A549 (cell line): ENCODE data around the gene ZBTB16. TPM values are rescaled to one million over a fixed set of nuclear protein-coding genes. Genes with fewer than 3 reads are reported as not detected.

ENCODE experiments used
- ATAC-seq, 2 experiments: fragments of 200-7000 bp in 1 of 2; fragments of >200 bp in 1 of 2; cut with Nextera tagmentation in 1 of 2; cut with Tn5 transposase in 1 of 2; 3 replicates each; pipeline versions ENCODE4 v1.8.0 to v1.9.1; 2018 to 2020; ENCODE audit warnings: mild to moderate bottlenecking in 1 of 2, moderate library complexity in 1 of 2
- CTCF ChIA-PET: fragments of 300-600 bp; sonication (Branson Sonifier 250); formaldehyde crosslinking; extraction: SDS; loops from one replicate; lab custom pipeline; 2021; ENCODE audit warnings: antibody characterized with exemption, inconsistent platforms; lab: Yijun Ruan, JAX
- POLR2A ChIA-PET: fragments of 350-600 bp; formaldehyde crosslinking; extraction: SDS; loops from one replicate; lab custom pipeline; 2021; ENCODE audit warnings: antibody characterized with exemption, inconsistent platforms; lab: Yijun Ruan, JAX
- DNase-seq, 2 experiments: peaks; one replicate each; pipeline versions ENCODE4 v3.0.0 to v3.0.0-alpha.2; 2011 to 2016; ENCODE audit warnings: low read depth in 1 of 2, low spot score in 1 of 2
- FAIRE-seq: peaks from 2 replicates; lab custom pipeline; 2011; peaks lifted over from hg19 to GRCh38; lab: Jason Lieb, UNC
- H3K27ac ChIP-seq, 2 experiments: fragments of >200 bp; sonication (Bioruptor Twin); formaldehyde crosslinking; 3 replicates each; pipeline ENCODE4 v1.5.1; 2016 to 2017
- H3K4me1 ChIP-seq: fragments of >200 bp; sonication (Bioruptor Twin); formaldehyde crosslinking; 3 replicates; pipeline ENCODE4 v1.6.1; 2016
- H3K4me2 ChIP-seq: fragments of >200 bp; sonication (Bioruptor Twin); formaldehyde crosslinking; 3 replicates; pipeline ENCODE4 v1.6.1; 2016
- H3K4me3 ChIP-seq: fragments of >200 bp; sonication (Bioruptor Twin); formaldehyde crosslinking; 3 replicates; pipeline ENCODE4 v1.5.1; 2016
- H3K9me3 ChIP-seq: fragments of >200 bp; sonication (Bioruptor Twin); formaldehyde crosslinking; 3 replicates; pipeline ENCODE4 v1.6.1; 2016
- ATOH8 ChIP-seq: fragments of 250-450 bp; sonication (Bioruptor Pico); IDR thresholded peaks from 2 replicates; pipeline ENCODE4 v1.5.0; 2020; ENCODE audit warnings: low read depth, mild to moderate bottlenecking, moderate library complexity
- BCL3 ChIP-seq: fragments of >200 bp; sonication (Bioruptor Twin); formaldehyde crosslinking; IDR thresholded peaks from 3 replicates; pipeline ENCODE4 v1.6.1; 2016
- BHLHE40 ChIP-seq: IDR thresholded peaks from 2 replicates; pipeline ENCODE4 v1.6.1; 2012; ENCODE audit warnings: low read depth, low read length, inconsistent platforms
- CEBPB ChIP-seq, 2 experiments: fragments of >200 bp in 1 of 2; sonication (Bioruptor Twin) in 1 of 2; formaldehyde crosslinking in 1 of 2; IDR thresholded peaks; 2 replicates each; pipeline ENCODE4 v1.6.1; 2012 to 2016
- CTCF ChIP-seq: fragments of >200 bp; sonication (Bioruptor Twin); formaldehyde crosslinking; IDR thresholded peaks from 3 replicates; pipeline ENCODE4 v1.5.1; 2016
- EP300 ChIP-seq, 2 experiments: fragments of >200 bp; sonication (Bioruptor Twin); formaldehyde crosslinking; IDR thresholded peaks; 2 replicates in 1 of 2; 3 replicates in 1 of 2; pipeline ENCODE4 v1.6.1; 2016 to 2017
- FOSL2 ChIP-seq, 2 experiments: fragments of 450-650 bp in 1 of 2; fragments of >200 bp in 1 of 2; sonication (Bioruptor Twin) in 1 of 2; formaldehyde crosslinking; IDR thresholded peaks; 2 replicates each; pipeline versions ENCODE4 v1.5.0 to v1.6.1; 2016 to 2020; ENCODE audit warnings: mild to moderate bottlenecking in 1 of 2, moderate library complexity in 1 of 2
- GATA3 ChIP-seq: IDR thresholded peaks from 2 replicates; pipeline ENCODE4 v1.6.1; 2012; ENCODE audit warnings: borderline replicate concordance
- HDAC2 ChIP-seq: fragments of 200-600 bp; sonication (generic); IDR thresholded peaks from 2 replicates; pipeline ENCODE4 v1.6.1; 2016
- HOXA7 ChIP-seq: fragments of 250-450 bp; sonication (Bioruptor Pico); IDR thresholded peaks from 2 replicates; pipeline ENCODE4 v1.5.0; 2020; ENCODE audit warnings: mild to moderate bottlenecking, moderate library complexity
- HOXB13 ChIP-seq: fragments of 250-450 bp; sonication (Bioruptor Pico); IDR thresholded peaks from 2 replicates; pipeline ENCODE4 v1.5.0; 2020; ENCODE audit warnings: low read depth, mild to moderate bottlenecking, moderate library complexity
- HOXB5 ChIP-seq: fragments of 250-450 bp; sonication (Bioruptor Pico); IDR thresholded peaks from 2 replicates; pipeline ENCODE4 v1.5.0; 2020; ENCODE audit warnings: mild to moderate bottlenecking, moderate library complexity
- JUNB ChIP-seq: fragments of >200 bp; sonication (Bioruptor Twin); formaldehyde crosslinking; IDR thresholded peaks from 2 replicates; pipeline ENCODE4 v1.6.1; 2016
- MYC ChIP-seq: IDR thresholded peaks from 2 replicates; pipeline ENCODE4 v1.6.1; 2012; ENCODE audit warnings: mild to moderate bottlenecking, inconsistent platforms, low read length, improper control_type of control experiment, borderline replicate concordance
- POLR2AphosphoS2 ChIP-seq: conservative IDR thresholded peaks from 2 replicates; pipeline ENCODE4 v1.6.1; 2012; ENCODE audit warnings: low read length, improper control_type of control experiment, inconsistent platforms
- REST ChIP-seq: fragments of 200-600 bp; sonication (generic); IDR thresholded peaks from 2 replicates; pipeline ENCODE4 v1.6.1; 2016; ENCODE audit warnings: antibody characterized with exemption, mild to moderate bottlenecking, moderate library complexity
- USF2 ChIP-seq: fragments of 450-650 bp; IDR thresholded peaks from 2 replicates; pipeline ENCODE4 v1.6.1; 2014; ENCODE audit warnings: antibody characterized with exemption
- ZC3H11A ChIP-seq: fragments of 450-650 bp; IDR thresholded peaks from 2 replicates; pipeline ENCODE4 v1.6.1; 2014; ENCODE audit warnings: antibody characterized with exemption, mild to moderate bottlenecking
- ZNF302 ChIP-seq: fragments of 250-450 bp; sonication (Bioruptor Pico); IDR thresholded peaks from 2 replicates; pipeline ENCODE4 v1.9.0; 2021; ENCODE audit warnings: inconsistent platforms, mild to moderate bottlenecking, moderate library complexity
- ZSCAN20 ChIP-seq: fragments of 250-450 bp; sonication (Bioruptor Pico); IDR thresholded peaks from 2 replicates; pipeline ENCODE4 v1.8.0; 2022; ENCODE audit warnings: mild to moderate bottlenecking, moderate library complexity
- WGBS: methylation state at CpG from one replicate; pipeline ENCODE4 v1.1.6; 2017; ENCODE audit errors: missing lambda C conversion rate; 5-methylcytosine and 5-hydroxymethylcytosine counted together
- polyA plus RNA-seq, 4 experiments: library from polyadenylated mRNA; depleted of rRNA in 3 of 4; stranded (reverse); fragments of >200 nt; fragmentation: RNase III in 1 of 4; extraction: RNeasy Plus Mini Kit Qiagen cat#74134 plus additional on column Dnase treatment in 1 of 4; gene quantifications; 2 replicates in 3 of 4; 3 replicates in 1 of 4; pipeline ENCODE4 v1.2.3, GENCODE V29; 2011 to 2017

The ZBTB16 gene
- polyA plus RNA-seq, 2 of the 4 experiments (the other 2 are of a cell fraction), result not detected

GRCh38 chr11:114274637-114275036 lies 215.1 kb downstream of the ZBTB16 start:
- no peak for ATAC-seq
- Histone ChIP-seq H3K4me2 (no peak overlapping the region), H3K4me3 (no peak overlapping the region), H3K9me3 (no peaks in the 10 kb centered on the region), H3K27ac (no peak overlapping the region), H3K4me1 (peaks cover 3% of the 10 kb centered on the region)
- POLR2A ChIA-PET, result no interaction called here
- WGBS, result 35% methylated on average over 3 of the region's 3 CpGs
- no peak for FAIRE-seq
- CTCF ChIA-PET, result interaction anchor here (1.2 to 6.1 kb wide), 3 partner anchors 12 to 278 kb away, joined by 3 to 44 read pairs (median 3); no protein-coding TSS in a partner anchor
- no peak for TF ChIP-seq BCL3
- TF ChIP-seq BHLHE40, result no peak
- no peak for TF ChIP-seq JUNB
- no peak for TF ChIP-seq MYC
- no peak for TF ChIP-seq HOXA7 (CRISPR knock-in tag)
- no peak for TF ChIP-seq HOXB5 (CRISPR knock-in tag)
- TF ChIP-seq REST, result no peak
- TF ChIP-seq HDAC2, result no peak
- TF ChIP-seq ZC3H11A, result no peak
- TF ChIP-seq FOSL2 (IDR thresholded peaks at IDR 0.05), result no peak
- TF ChIP-seq FOSL2 (CRISPR knock-in tag; IDR thresholded peaks at IDR 0.05), result no peak
- no peak for TF ChIP-seq CEBPB (IDR thresholded peaks at IDR 0.05)
- TF ChIP-seq ATOH8 (CRISPR knock-in tag), result no peak
- no peak for TF ChIP-seq GATA3
- TF ChIP-seq USF2, result no peak
- TF ChIP-seq POLR2AphosphoS2, result no peak
- TF ChIP-seq EP300 (IDR thresholded peaks at IDR 0.05), result no peak
- TF ChIP-seq ZSCAN20 (CRISPR knock-in tag), result no peak
- no peak for TF ChIP-seq ZNF302 (CRISPR knock-in tag)
- TF ChIP-seq CTCF, result no peak
- TF ChIP-seq HOXB13 (CRISPR knock-in tag), result no peak
- no peak for DNase-seq
